ENCODE data around the gene FABP1.

Gene FABP1

DNA sequence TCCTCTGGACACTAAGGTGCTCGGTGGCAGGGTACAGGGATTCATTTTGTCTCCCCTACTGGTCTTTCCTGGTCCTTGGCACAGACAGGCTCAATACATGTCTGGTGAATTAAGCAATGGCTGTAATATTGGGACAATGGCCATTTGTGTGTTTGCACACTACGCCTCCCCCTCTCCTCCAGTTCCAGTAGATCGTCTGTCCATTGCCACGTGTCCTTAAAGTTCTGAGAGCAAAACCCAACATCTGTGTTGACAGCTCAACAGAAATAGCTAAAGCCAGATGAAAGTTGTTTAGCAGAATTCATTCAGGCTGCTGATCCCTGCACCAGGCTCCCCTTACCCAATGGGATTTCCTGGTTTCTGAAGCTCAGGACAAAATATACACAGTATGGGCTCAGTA, 9.0 kb upstream of the FABP1 start:
- DNase-seq, result no peak

- DNase-seq, result no peak
Observed at GRCh38 chr2:88133875-88134274, 6.0 kb upstream of the FABP1 start.

DNA sequence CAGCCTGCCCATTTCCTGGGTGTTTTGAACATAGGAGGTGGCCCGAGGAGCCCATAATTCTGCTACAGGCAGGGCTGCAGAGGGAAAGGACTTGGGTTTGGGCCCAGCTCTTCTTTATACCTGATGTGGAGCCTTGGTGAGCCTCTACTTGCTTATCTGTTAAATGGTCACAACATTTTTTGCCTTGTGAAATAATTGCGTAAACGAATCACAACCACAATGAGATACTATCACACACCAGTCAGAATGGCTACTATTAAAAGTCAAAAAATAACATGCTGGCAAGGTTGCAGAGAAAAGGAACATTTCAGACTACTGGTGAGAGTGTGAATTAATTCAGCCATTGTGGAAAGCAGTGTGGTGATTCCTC, 4.1 kb upstream of the FABP1 start:
- DNase-seq, result no peak

- no peak for DNase-seq
Observed at GRCh38 chr2:88131201-88131998, 3.5 kb upstream of the FABP1 start.

GRCh38 chr2:88129313-88129959, 1.6 kb upstream of the FABP1 start:
- DNase-seq, result no peak

DNA sequence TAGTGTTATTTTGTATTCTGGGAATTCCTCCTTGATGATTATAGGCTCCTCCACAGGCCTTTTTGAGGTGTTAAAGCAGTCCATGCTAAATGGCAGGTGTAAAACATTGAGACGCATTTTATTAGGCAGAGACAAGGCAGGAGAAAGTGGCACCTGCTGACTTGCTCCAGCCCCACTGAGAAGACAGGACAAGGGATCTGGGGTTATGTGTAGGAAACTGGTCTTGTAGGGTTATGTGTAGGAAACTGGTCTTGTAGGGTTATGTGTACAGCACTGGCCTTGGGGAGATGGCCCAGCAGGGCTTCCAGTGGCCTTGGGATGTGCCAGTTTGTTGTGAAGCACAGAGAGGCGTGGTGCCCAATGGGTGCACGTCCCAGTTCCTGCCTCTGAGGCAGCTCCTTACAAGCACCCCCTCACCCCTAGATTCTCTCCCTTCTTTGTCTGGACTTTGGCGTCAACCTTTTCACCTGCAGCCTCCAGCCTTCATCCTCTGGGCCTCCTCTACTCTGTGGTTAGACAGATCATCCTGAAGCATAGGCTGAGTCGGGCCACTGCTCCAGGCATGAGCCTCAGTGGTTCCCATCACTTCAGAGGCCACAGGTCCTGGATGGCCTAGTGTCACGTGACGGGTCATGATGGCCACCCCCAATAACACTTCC, 921 bp upstream of the FABP1 start:
- DNase-seq, result no peak

- no peak for DNase-seq
Observed at GRCh38 chr2:88127638-88127887, 299 bp downstream of the FABP1 start.

DNA sequence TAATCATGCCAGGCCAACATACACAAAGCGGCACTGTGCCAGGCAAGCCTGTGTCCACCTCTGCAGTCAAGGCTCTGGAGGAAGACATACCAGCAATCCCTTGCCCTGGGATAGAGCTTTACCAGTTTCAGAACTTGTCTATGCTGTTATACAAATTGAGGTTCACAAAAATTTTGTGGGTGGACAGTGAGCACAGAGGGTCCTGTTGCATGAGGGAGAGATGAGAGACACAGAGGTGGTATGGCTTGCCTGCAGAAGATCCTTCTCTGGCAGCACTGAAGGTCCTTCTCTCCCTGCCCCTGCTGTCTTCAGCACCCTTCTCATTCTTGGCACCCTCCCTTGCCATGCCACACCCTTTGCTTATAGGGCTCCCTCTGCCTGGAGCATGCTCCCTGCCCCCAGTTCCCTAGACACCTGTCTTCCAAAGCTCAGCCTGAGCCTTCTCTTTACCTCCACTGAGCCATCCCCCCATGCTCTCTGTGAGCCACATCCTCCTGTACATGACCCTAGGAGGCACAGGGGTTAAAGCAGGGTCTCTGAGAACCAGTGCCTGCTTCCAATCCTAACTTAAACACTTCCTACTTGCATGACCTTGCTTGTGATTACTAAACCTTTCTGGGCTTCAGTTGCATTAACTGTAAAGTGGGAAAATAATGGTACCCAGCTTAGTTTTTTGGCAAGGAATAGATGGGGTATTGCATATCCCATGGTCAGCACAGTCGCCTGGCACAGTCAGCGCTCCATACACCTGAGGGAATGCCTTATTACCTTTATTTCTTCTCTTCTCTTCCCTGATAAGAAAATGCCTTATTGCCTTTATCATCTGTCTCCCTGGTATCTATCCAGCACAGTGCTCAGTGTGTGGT, 857 bp downstream of the FABP1 start:
- DNase-seq, result no peak

DNA sequence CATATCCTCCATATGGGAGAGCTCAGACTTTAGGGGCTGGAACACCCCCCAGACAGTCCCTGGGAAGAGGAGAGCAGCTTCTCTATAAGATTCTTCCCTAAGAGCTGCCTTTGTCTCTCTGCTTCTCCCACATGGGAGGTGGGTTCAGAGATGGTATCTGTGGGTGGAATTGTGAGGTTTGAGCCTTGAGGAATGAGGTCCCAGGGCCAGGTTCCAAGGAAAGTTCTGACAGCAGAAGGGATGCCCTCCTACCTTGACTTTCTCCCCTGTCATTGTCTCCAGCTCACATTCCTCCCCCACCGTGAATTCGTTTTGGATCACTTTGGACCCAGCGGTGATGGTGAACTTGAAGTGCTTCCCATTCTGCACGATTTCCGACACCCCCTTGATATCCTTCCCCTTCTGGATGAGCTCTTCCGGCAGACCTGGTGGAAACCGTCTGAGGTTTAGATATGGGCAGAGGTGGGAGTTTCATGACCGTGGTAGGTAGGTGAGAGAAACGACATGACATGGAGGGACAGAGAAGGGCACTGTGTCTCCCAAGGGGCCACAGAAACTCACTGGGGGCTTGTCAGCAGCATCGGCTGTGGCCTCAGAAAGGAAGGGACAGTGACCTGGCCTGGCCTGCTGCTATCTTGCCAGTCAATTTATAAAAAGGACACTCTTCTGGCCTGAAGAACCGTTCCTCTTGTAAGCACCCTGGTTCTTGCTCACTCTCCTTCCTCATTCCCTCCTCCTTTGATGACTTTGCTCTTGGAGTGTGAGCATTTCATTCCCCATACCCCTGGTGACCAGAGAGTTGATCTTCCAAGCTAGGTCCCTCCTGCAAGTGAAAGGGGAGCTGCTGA, 1.7 kb downstream of the FABP1 start:
- DNase-seq, result no peak

DNA sequence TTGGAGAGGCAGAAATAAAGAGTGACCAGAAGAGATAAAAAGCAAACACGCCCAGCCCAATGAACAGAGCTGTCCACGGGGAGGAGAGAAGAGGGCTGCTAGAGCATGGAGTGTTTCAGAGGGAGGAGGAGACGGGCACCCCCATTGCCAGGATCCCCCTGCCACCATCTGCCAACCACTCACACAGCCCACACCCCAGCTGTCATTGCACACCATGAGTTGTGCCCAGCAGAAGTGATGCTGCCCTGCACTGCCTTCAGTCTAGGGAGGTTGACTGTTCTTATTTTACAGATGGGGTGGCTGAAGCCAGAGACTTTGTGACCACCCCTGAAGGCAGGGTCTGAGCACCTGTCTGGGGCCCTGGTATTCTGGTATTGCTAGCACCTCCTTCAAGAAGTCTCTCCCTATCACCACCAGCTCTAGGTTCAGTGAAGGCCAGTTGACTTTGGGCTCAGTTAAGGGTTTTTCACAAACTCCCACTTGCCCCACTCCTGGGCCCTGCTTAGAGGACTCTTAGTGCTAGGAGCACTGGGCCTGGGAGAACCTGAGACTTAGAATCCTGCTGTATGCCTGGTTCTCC, 2.4 kb downstream of the FABP1 start:
- no peak for DNase-seq

DNA sequence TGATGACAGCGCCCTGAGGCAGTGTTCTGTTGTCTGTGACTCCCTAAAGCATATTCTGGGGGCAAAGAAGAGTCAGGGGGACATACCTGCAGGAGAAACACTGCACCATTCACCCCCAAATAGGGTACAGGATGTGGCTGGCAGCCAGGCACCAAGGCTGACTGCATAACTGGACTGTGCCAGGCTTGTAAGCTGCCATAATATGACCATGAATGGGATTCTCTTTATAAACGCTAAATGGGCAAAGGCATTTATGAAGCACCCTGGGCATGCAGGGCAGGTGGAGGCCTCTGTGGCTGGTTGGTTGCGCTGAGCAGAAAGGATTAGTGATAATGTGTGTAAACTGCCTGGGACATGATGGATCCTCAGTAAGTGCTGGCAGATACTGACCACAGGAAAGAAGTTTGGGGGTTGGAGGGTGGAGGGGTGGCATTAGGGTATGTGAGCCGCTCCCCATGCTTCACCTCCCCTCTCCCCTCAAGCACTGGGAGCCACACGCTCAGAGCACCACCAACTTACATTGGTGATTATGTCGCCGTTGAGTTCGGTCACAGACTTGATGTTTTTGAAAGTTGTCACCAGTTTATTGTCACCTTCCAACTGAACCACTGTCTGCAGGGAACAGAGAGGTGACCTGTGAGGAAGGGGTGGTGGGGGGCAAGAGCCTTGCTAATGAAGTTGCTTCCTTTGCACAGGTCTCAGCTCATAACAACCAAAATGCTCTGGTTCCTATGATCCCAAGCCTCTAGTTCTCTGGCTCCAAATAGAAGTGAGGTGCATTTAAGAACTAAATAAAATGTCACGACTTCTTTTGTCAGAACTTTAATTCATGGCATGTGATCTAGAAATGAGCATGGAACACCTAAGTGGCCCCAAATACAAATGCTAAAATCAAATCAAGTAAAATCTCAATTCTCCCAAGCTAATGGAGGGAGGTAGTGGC, 3.6 kb downstream of the FABP1 start:
- DNase-seq, result no peak

- no peak for DNase-seq
Observed at GRCh38 chr2:88123164-88123974, 4.5 kb downstream of the FABP1 start.

DNA sequence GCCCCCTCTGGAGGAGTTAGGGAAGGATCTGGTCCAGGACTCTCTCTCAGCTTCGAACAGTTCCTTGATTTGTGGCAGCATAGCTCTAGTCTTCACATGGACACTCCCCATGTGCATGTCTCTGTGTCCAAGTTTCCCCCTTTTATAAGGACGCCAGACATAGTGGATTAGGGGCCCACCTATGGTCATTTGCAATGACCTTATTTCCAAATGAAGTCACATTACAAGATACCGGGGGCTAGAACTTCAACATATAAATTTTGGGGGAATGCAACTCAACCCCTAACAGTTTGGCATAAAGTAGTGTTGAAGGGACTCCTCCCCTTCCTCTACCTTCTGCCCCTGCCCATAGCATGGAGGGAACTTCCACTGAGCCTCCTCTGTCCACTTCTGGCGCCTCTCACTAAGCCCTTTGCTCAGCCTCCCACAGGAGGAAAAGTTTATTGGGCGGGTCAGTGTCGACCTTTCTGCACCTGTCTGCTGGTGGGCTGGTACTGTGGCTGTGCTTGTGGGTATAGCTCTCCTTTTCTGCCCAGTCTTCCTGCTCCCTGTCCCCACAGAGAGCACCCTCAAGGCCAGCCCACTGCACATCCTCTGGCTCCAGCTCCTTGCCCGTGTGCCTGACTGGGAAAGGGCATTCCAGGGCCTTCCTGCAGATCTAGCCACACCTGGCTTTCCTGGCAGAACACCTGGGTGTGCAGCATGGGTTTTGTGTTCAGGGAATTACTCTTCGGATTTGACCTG, 5.5 kb downstream of the FABP1 start:
- no peak for DNase-seq

DNA sequence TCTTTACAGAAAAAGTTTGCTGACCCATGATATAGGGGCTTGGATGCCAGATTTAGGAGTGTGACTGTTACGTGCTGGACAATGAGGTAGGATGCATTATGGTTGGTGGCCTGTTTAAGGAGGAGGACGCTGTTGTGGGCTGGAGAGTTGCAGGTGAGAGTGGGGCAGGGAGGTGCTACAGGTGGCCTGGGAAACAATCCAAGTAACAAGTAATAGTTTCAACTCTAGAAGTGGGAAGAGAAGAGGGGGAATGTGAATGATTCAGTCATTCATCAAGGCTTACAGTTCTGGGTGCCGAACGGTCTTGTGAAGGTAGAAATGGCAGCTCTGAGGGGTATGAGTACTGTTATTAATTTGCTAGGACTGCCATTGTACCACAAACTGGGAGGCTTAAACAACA, 6.2 kb downstream of the FABP1 start:
- no peak for DNase-seq

- DNase-seq, result no peak
Observed at GRCh38 chr2:88117973-88118372, 9.9 kb downstream of the FABP1 start.

- no peak for DNase-seq
Observed at GRCh38 chr2:88116669-88117432, 11.0 kb downstream of the FABP1 start.

GRCh38 chr2:88115825-88116518, 11.9 kb downstream of the FABP1 start:
- no peak for DNase-seq

GRCh38 chr2:88114889-88115288, 13.0 kb downstream of the FABP1 start:
- DNase-seq, result no peak
